HL-60 (cell line): ENCODE data around the gene TMC3.

Experiments
- CTCF ChIP-seq: IDR thresholded peaks from one replicate; pipeline ENCODE4 v1.5.1; 2011; ENCODE audit warnings: low read length, control low read depth, inconsistent platforms; ENCODE audit not compliant: insufficient read depth
- POLR2AphosphoS5 ChIP-seq: IDR thresholded peaks from 2 replicates; pipeline ENCODE4 v1.6.1; 2012; ENCODE audit warnings: low read depth

DNA sequence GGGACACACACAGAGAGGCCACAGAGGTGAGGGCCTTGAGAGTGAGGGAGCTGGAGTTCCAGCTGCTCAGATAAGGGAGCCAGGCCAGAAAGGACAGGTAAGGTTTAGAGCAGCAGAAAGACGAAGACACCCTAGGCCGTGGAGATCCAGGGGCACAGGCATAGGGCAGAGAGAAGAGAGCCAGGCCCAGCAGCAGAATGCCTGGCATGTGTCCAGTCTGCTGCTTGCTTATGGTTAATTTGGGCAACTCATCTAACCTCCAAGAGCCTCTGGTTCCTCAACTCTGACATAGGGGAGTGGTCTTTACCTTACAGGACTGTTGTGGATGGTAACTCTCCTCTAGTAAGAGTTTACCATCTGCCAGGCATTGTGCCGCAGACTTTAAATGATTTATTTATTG, 86.0 kb downstream of the TMC3 start:
- TF ChIP-seq CTCF (no peak), POLR2AphosphoS5 (no peak)
